ENCODE data around the gene MLIP.
"Not testable (repeated sequence)": the region's sequence is repeated elsewhere in the genome, so short reads cannot be mapped to it uniquely, and the experiment has no call there.

The MLIP gene

GRCh38 chr6:54198134-54198533 lies 86.9 kb downstream of the MLIP start:
- H3K27me3 ChIP-seq (ENCODE audit: insufficient read depth, insufficient read length), result no peaks in the 10 kb centered on the region
- H3K4me1 ChIP-seq (ENCODE audit: insufficient read depth, insufficient read length), result no peaks in the 10 kb centered on the region
- no peak for TF ChIP-seq ZNF274 (IDR thresholded peaks at IDR 0.05; ENCODE audit: low read depth, low read length)
- TF ChIP-seq YY1 (IDR thresholded peaks at IDR 0.05; ENCODE audit: insufficient read depth, insufficient read length), result no peak
- TF ChIP-seq SUZ12 (IDR thresholded peaks at IDR 0.05; ENCODE audit: extremely low read depth, insufficient read depth, insufficient read length), result no peak
- no peaks in the 10 kb centered on the region for H3K36me3 ChIP-seq (ENCODE audit: insufficient read depth, insufficient read length, low read length)
- DNase-seq (ENCODE audit: low read depth, low spot score), result no peak
- H3K9ac ChIP-seq (ENCODE audit: insufficient read length, low read depth), result no peak overlapping the region
- H3K4me3 ChIP-seq (ENCODE audit: insufficient read length, low read depth), result no peak overlapping the region
- no peaks in the 10 kb centered on the region for H3K9me3 ChIP-seq (ENCODE audit: insufficient read depth, low read length)

GRCh38 chr6:54203474-54204035 lies 92.3 kb downstream of the MLIP start:
- H3K9me3 ChIP-seq (ENCODE audit: insufficient read depth, low read length); DNase-seq (ENCODE audit: low read depth, low spot score); H3K4me3 ChIP-seq (ENCODE audit: insufficient read length, low read depth); H3K36me3 ChIP-seq (ENCODE audit: insufficient read depth, insufficient read length, low read length); H3K27me3 ChIP-seq (ENCODE audit: insufficient read depth, insufficient read length); H3K9ac ChIP-seq (ENCODE audit: insufficient read length, low read depth); H3K4me1 ChIP-seq (ENCODE audit: insufficient read depth, insufficient read length): not testable (repeated sequence)

GRCh38 chr6:54204921-54205591 lies 93.8 kb downstream of the MLIP start:
- DNase-seq (ENCODE audit: low read depth, low spot score), result no peak
- no peak for TF ChIP-seq YY1 (IDR thresholded peaks at IDR 0.05; ENCODE audit: insufficient read depth, insufficient read length)
- TF ChIP-seq SUZ12 (IDR thresholded peaks at IDR 0.05; ENCODE audit: extremely low read depth, insufficient read depth, insufficient read length), result no peak

DNA sequence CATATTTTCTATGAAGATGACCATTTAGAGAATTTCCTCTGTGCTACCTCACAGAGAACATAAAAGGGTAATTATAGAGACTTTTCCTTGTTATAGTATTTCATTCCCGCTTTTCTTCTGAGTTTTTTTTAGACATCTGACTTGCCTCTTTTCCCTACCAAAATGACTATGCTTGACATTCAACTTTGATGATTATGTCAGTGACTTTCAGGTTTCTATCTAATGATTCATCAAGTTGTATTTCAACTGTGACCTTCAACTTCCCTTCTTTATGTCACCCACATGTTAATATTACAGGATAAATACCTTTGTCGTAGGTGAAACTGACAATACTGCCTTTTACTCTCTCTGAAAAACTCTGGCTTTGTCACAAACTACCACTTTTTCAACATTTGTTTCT lies 95.3 kb downstream of the MLIP start:
- Histone ChIP-seq H3K9ac (ENCODE audit: insufficient read length, low read depth) (no peak overlapping the region), H3K9me3 (ENCODE audit: insufficient read depth, low read length) (no peaks in the 10 kb centered on the region), H3K36me3 (ENCODE audit: insufficient read depth, insufficient read length, low read length) (no peaks in the 10 kb centered on the region), H3K4me3 (ENCODE audit: insufficient read length, low read depth) (no peak overlapping the region), H3K4me1 (ENCODE audit: insufficient read depth, insufficient read length) (no peaks in the 10 kb centered on the region), H3K27me3 (ENCODE audit: insufficient read depth, insufficient read length) (no peaks in the 10 kb centered on the region)
- TF ChIP-seq ZNF274 (IDR thresholded peaks at IDR 0.05; ENCODE audit: low read depth, low read length) (no peak), SUZ12 (IDR thresholded peaks at IDR 0.05; ENCODE audit: extremely low read depth, insufficient read depth, insufficient read length) (no peak), YY1 (IDR thresholded peaks at IDR 0.05; ENCODE audit: insufficient read depth, insufficient read length) (no peak)
- DNase-seq (ENCODE audit: low read depth, low spot score), result no peak

More at GRCh38 chr6:54204921-54205591, 93.8 kb downstream of the MLIP start:
- no peaks in the 10 kb centered on the region for H3K27me3 ChIP-seq (ENCODE audit: insufficient read depth, insufficient read length)
- no peaks in the 10 kb centered on the region for H3K36me3 ChIP-seq (ENCODE audit: insufficient read depth, insufficient read length, low read length)
- no peaks in the 10 kb centered on the region for H3K9me3 ChIP-seq (ENCODE audit: insufficient read depth, low read length)
- no peak overlapping the region for H3K4me3 ChIP-seq (ENCODE audit: insufficient read length, low read depth)
- no peak overlapping the region for H3K9ac ChIP-seq (ENCODE audit: insufficient read length, low read depth)
- no peaks in the 10 kb centered on the region for H3K4me1 ChIP-seq (ENCODE audit: insufficient read depth, insufficient read length)

DNA sequence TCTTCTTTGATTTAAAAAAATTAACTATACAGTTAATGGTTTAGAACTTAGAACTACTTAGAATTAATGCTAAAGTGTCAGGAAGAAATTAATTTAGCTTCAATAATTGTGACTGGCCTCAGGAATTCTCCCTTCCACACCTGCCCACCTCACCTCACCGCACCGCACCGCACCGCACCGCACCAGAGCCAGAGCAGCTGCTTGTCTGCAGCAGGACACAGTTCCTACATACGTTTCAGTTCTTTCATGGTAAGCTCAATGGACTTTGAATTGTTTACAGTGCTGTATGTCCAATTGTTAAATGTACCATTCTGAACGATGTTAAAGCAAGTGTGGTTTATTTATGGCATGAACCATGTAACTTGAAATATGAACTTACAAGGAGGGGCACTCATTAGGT lies 98.7 kb downstream of the MLIP start:
- not testable (repeated sequence) for DNase-seq (ENCODE audit: low read depth, low spot score); H3K4me3 ChIP-seq (ENCODE audit: insufficient read length, low read depth)

GRCh38 chr6:54214286-54214685 lies 103.0 kb downstream of the MLIP start:
- no peak for DNase-seq (ENCODE audit: low read depth, low spot score)
- H3K9me3 ChIP-seq (ENCODE audit: insufficient read depth, low read length), result no peaks in the 10 kb centered on the region
- H3K4me1 ChIP-seq (ENCODE audit: insufficient read depth, insufficient read length), result no peaks in the 10 kb centered on the region
- TF ChIP-seq YY1 (IDR thresholded peaks at IDR 0.05; ENCODE audit: insufficient read depth, insufficient read length) (no peak), ZNF274 (IDR thresholded peaks at IDR 0.05; ENCODE audit: low read depth, low read length) (no peak), SUZ12 (IDR thresholded peaks at IDR 0.05; ENCODE audit: extremely low read depth, insufficient read depth, insufficient read length) (no peak)
- H3K4me3 ChIP-seq (ENCODE audit: insufficient read length, low read depth), result no peak overlapping the region
- no peak overlapping the region for H3K9ac ChIP-seq (ENCODE audit: insufficient read length, low read depth)
- H3K27me3 ChIP-seq (ENCODE audit: insufficient read depth, insufficient read length), result no peaks in the 10 kb centered on the region
- no peaks in the 10 kb centered on the region for H3K36me3 ChIP-seq (ENCODE audit: insufficient read depth, insufficient read length, low read length)

More for the DNA sequence above, 98.7 kb downstream of the MLIP start:
- not testable (repeated sequence) for H3K4me1 ChIP-seq (ENCODE audit: insufficient read depth, insufficient read length); H3K9ac ChIP-seq (ENCODE audit: insufficient read length, low read depth); H3K27me3 ChIP-seq (ENCODE audit: insufficient read depth, insufficient read length); H3K9me3 ChIP-seq (ENCODE audit: insufficient read depth, low read length); H3K36me3 ChIP-seq (ENCODE audit: insufficient read depth, insufficient read length, low read length)

GRCh38 chr6:54216336-54216735 lies 105.1 kb downstream of the MLIP start:
- H3K4me3 ChIP-seq (ENCODE audit: insufficient read length, low read depth), result no peak overlapping the region
- no peaks in the 10 kb centered on the region for H3K36me3 ChIP-seq (ENCODE audit: insufficient read depth, insufficient read length, low read length)
- H3K9ac ChIP-seq (ENCODE audit: insufficient read length, low read depth), result no peak overlapping the region
- H3K9me3 ChIP-seq (ENCODE audit: insufficient read depth, low read length), result no peaks in the 10 kb centered on the region
- TF ChIP-seq ZNF274 (IDR thresholded peaks at IDR 0.05; ENCODE audit: low read depth, low read length) (no peak), YY1 (IDR thresholded peaks at IDR 0.05; ENCODE audit: insufficient read depth, insufficient read length) (no peak), SUZ12 (IDR thresholded peaks at IDR 0.05; ENCODE audit: extremely low read depth, insufficient read depth, insufficient read length) (no peak)
- DNase-seq (ENCODE audit: low read depth, low spot score), result no peak
- H3K27me3 ChIP-seq (ENCODE audit: insufficient read depth, insufficient read length), result no peaks in the 10 kb centered on the region
- no peaks in the 10 kb centered on the region for H3K4me1 ChIP-seq (ENCODE audit: insufficient read depth, insufficient read length)

DNA sequence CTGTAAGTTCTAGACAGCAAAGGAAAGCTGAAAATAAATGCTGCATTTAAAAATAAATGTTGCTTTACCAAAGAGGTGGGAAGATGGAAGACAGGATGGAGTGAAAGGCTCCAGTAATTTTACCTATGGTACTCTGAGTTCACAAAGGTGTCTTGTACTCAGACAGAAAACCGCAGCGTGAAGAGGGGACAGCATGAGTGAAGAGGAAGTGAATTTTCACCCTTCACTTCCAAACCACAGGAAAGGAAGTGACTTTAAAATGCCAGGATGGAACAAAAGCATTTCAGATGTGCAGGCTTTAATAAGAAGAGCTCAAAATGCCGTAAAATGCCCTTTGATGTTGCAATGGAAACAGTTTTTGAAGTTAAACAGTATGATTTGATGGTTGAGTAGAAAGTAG lies 105.8 kb downstream of the MLIP start:
- Histone ChIP-seq H3K4me3 (ENCODE audit: insufficient read length, low read depth) (no peak overlapping the region), H3K9me3 (ENCODE audit: insufficient read depth, low read length) (no peaks in the 10 kb centered on the region), H3K9ac (ENCODE audit: insufficient read length, low read depth) (no peak overlapping the region), H3K36me3 (ENCODE audit: insufficient read depth, insufficient read length, low read length) (no peaks in the 10 kb centered on the region), H3K27me3 (ENCODE audit: insufficient read depth, insufficient read length) (no peaks in the 10 kb centered on the region), H3K4me1 (ENCODE audit: insufficient read depth, insufficient read length) (no peaks in the 10 kb centered on the region)
- TF ChIP-seq YY1 (IDR thresholded peaks at IDR 0.05; ENCODE audit: insufficient read depth, insufficient read length) (no peak), SUZ12 (IDR thresholded peaks at IDR 0.05; ENCODE audit: extremely low read depth, insufficient read depth, insufficient read length) (no peak), ZNF274 (IDR thresholded peaks at IDR 0.05; ENCODE audit: low read depth, low read length) (no peak)
- no peak for DNase-seq (ENCODE audit: low read depth, low spot score)
